Umbilical cord (tissue), 2 donors: Measurements from ENCODE around the gene TSPY9. TPM values are rescaled to one million over a fixed set of nuclear protein-coding genes. Genes with fewer than 3 reads are reported as not detected.
"Not testable (repeated sequence)": the region's sequence is repeated elsewhere in the genome, so short reads cannot be mapped to it uniquely, and the experiment has no call there.

Experiments used
- DNase-seq: peaks from one replicate; pipeline ENCODE4 v3.0.0-alpha.2; 2015; ENCODE audit warnings: low spot score
- total RNA-seq: library from RNA; depleted of rRNA; stranded (reverse); fragments of >200 nt; gene quantifications from one replicate; pipeline ENCODE4 v1.2.3, GENCODE V29; 2014; ENCODE audit warnings: low replicate concordance; ENCODE audit not compliant: insufficient read depth

Gene TSPY9, protein sequence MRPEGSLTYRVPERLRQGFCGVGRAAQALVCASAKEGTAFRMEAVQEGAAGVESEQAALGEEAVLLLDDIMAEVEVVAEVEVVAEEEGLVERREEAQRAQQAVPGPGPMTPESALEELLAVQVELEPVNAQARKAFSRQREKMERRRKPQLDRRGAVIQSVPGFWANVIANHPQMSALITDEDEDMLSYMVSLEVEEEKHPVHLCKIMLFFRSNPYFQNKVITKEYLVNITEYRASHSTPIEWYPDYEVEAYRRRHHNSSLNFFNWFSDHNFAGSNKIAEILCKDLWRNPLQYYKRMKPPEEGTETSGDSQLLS
- total RNA-seq, result not detected

DNA sequence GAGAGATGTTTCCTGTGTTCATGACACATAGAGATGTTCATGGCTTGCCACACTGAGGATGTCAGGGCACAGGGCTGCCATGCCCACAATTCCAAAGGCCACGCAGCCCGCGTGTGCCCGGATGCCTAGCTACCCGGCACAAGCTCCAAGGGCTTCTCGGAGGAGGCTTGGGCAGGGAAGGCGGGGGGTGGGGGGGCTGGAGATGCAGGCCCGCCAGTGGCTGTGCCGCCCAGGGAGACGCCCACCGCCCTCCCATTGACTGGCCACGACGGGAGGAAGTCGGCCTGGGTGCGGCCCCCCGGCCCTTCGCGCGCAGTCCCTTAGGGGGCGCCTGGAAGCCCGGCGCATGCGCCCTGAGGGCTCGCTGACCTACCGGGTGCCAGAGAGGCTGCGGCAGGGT is at the start of gene TSPY9:
TSPY9 (plus strand) TSS at position 301 of the 400 bp plus-strand sequence; CDS start at position 347, 46 bp downstream.
- not testable (repeated sequence) for DNase-seq

DNA sequence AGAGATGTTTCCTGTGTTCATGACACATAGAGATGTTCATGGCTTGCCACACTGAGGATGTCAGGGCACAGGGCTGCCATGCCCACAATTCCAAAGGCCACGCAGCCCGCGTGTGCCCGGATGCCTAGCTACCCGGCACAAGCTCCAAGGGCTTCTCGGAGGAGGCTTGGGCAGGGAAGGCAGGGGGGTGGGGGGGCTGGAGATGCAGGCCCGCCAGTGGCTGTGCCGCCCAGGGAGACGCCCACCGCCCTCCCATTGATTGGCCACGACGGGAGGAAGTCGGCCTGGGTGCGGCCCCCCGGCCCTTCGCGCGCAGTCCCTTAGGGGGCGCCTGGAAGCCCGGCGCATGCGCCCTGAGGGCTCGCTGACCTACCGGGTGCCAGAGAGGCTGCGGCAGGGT is 20.4 kb upstream of the TSPY9 start, which contains the start of gene TSPY1:
TSPY1 (plus strand) TSS at position 301 of the 400 bp plus-strand sequence; CDS start at position 347, 46 bp downstream.
- not testable (repeated sequence) for DNase-seq

DNA sequence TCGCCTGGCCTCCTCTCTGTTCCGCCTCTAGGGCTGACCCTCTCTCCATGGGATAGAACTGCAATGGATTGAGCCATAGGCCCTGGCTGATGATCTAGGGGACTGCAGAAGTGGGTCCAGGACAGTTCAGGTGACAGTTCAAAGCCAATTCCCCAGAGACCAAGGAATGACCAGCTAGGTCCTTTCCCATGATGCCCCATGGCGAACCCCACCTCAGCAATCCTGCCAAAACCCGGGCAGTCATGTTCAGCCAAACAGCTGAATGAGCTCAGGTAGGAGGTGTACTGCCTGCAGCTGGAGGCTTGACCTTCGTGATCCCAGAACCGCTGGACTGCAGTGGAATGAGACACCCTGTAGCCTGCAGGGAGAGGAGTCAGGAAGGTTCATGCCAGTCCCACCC is 17.3 kb downstream of the TSPY9 start:
- not testable (repeated sequence) for DNase-seq

DNA sequence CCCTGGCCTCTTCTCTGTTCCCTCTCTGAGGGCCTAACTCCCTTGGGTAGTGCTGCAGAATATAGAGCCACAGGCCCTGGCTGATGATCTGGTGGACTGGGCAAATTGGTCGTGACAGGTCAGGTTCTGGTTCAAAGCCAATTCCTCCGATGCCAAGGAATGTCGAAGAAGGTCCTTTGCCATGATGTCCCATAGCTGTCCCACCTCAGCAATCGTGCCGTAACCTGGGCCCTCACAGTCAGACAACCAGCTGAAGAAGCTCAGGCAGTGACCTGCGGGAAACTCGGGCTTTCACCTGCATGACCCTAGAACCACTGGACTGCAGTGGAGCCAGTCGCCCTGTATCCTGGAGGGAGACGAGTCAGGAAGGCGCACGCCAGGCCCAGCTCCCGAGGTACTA is 29.2 kb downstream of the TSPY9 start:
- not testable (repeated sequence) for DNase-seq

DNA sequence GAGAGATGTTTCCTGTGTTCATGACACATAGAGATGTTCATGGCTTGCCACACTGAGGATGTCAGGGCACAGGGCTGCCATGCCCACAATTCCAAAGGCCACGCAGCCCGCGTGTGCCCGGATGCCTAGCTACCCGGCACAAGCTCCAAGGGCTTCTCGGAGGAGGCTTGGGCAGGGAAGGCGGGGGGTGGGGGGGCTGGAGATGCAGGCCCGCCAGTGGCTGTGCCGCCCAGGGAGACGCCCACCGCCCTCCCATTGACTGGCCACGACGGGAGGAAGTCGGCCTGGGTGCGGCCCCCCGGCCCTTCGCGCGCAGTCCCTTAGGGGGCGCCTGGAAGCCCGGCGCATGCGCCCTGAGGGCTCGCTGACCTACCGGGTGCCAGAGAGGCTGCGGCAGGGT is 40.5 kb downstream of the TSPY9 start, which contains the start of gene TSPY10:
TSPY10 (plus strand) TSS at position 301 of the 400 bp plus-strand sequence; CDS start at position 347, 46 bp downstream.
- not testable (repeated sequence) for DNase-seq

Other genes starting within 250 kb of the TSPY9 start
- gene TSPY4, start 149.8 kb upstream of the TSPY9 start, total RNA-seq, result 1.7 TPM
- gene TSPY8, start 129.5 kb upstream of the TSPY9 start, total RNA-seq, result 2.2 TPM
- 2.2 TPM for gene TSPY3, start 88.8 kb upstream of the TSPY9 start, total RNA-seq
- not detected for gene TSPY1, start 20.3 kb upstream of the TSPY9 start, total RNA-seq
- 7.9 TPM for gene TSPY10, start 40.6 kb downstream of the TSPY9 start, total RNA-seq